T1000 (cell line): ENCODE results near the gene WFS1.

Source experiments
- DNase-seq: peaks from one replicate; lab custom pipeline; 2025; ENCODE audit warnings: mixed read lengths; lab: John Stamatoyannopoulos, UW

WFS1 gene

GRCh38 chr4:6339818-6340445 lies 70.3 kb downstream of the WFS1 start:
- DNase-seq: no peak

DNA sequence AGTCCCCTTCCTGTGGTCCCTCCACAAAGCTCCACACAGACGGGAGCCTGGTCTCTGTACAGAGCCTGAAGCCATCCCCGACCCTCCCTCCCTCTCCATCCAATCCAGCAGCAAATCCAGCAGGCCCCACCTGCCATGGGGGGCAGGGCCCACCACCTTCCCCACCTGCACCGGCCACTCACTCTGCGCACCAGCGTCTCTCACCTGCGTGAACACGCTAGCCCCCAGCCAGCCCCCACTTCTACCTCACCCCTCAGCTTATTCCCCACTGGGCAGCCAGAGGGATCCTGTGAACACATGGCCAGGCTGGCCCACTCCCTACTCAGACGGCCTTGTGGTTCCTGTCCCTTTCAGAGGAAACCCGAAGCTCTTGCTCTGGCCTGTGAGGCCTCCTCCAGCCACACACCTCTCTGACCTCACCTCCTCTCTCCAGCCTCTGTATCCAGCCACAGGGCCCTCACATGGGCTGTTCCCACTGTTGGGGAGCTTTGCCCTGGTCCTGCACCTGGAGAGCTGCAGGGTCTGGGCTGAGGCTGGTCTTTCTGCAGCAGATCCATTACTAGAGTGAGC lies 70.9 kb downstream of the WFS1 start:
- DNase-seq: no peak

DNA sequence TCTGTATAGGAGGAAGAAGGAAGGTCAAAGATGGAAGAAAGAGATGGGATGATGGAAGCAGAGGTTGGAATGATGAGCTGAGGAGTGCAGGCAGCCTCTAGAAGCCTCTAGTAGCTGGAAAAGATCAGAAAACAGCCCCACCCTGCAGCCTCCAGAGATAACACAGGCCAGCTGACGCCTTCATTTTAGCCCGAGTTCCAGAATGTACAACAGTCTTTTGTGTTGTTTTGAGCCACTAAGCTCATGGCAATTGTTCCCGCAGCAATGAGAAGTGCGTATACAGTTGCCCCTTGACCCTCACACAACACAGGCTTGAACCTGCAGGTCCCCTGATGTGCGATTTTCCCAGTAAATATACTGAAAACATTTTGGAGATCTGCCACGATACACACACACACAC lies 72.0 kb downstream of the WFS1 start:
- DNase-seq: no peak

DNA sequence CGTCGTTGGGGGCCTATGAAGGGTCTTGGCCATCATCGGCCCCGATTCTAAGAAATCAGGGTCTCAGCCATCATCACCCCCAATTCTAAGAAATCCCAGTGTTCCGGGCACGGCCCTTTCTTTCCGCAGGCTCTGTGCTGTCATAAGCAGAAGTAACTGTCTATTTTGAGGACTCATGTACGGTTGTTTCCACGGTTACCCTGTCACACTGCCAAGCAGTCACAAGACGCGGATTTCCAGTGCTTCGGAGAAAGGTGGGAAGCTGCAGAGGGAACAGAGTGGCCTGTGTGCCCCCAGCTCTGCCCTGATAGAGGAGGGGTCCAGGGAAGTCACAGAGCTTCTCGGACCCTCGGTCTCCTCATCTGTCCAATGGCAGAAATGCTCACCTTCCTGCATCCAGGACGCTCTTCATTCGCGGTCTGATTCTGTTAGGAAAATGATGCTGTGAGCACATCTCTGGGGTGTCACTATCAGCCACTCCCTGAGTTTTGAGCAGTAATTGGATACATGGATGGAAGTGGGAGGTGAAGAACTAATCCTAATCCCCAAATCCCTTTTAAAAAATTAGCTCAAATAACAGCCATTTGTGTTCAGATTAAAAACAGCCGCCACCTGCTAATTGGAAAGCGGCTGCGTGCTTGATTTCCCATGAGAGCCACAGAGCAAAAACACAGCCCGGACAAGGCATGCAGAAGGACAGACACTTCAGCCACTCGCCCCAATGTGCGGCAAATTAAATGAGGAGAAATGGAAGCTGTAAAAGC lies 73.1 kb downstream of the WFS1 start:
- no peak for DNase-seq

DNA sequence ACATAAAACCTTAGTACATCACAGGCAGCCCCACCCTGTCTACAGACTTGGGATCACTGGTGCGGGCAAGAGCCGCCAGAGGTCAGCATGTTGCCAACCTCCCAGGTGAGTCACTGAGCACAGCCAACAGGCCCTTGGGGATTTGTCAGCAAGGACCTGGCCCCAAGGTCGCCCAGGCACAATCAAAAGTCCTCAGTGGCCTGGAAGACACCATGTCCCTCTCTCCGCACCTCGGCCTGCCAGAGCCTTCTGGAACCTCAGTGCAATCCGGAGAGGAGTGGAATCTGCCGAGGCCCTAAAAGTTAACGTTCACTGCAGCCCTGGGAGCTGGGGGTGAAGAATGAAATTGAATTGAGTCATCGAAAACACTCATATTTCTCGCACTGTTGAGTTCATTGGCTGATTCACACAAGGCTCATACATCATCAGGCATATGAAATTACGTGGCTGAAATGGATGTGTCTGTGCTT lies 74.3 kb downstream of the WFS1 start:
- DNase-seq: peak; percentile 32

DNA sequence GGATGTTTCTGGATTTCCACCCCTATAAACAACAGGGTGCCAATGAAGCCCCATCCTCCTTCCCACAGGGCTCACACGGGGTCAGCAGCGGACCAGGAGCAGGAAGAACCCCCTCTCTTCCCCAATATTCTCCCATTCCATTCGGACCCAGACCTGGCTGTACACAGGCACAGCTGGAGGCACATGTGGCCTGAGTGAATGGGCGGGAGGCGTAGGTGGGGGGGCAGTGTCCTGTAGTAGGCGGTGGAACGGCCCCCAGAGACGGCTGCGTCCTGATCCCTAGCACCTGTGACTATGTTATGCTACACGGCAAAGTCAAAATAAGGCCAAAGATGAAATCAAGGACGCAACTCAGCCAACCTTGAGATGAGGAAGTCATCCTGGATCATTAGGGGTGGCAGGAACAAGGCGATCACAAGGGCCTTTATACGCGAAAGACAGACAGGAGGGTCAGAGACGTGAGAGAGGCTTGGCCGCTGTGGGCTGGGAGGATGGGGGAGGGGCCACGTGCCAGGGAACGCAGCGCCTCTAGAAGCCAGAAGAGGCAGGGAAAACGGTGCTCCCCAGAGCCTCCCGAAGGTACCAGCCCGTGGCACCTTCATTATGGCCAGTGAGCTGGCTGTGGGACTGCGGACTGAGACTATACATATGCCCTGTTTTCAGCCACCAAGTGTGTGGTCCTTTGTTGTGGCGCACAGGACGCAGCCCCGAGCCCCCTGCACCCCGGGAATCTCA lies 75.6 kb downstream of the WFS1 start:
- no peak for DNase-seq

- DNase-seq: no peak
Observed at GRCh38 chr4:6345866-6346265, 76.2 kb downstream of the WFS1 start.

DNA sequence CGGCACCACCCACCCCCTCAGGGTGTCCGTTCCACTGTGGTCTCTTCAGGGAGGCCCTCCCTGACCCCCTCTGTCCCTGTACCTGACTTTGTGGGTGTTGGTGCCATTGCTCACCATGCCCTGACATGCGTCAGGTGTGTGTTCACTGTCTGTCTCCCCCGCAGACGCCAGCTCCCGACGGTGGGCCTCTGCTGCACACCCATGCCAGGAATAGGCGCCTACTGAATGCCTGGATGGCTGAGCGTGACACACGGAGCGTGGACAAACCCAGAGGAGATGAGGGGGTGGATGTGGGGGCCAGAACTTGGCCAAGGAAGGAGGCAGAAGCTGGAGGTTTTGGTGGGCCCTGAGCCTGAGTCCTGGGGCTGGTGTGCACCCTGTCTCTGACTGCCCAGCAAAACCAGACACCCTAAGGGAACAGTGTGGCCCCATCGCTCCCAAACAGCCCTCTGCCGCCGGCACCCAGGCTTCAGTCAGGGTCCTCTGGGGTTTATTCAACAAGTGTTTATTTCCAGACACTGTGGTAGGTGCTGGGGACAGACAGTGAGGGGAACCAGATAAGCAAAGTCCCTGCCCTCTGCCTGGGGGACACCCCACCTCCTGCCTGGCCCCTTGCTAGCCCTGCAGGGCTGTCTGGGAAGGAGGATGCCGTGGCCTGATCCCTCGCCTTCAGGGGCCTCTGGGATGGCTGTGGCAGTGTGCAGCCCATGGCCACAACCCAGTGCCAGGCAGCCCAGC lies 76.9 kb downstream of the WFS1 start:
- no peak for DNase-seq

DNA sequence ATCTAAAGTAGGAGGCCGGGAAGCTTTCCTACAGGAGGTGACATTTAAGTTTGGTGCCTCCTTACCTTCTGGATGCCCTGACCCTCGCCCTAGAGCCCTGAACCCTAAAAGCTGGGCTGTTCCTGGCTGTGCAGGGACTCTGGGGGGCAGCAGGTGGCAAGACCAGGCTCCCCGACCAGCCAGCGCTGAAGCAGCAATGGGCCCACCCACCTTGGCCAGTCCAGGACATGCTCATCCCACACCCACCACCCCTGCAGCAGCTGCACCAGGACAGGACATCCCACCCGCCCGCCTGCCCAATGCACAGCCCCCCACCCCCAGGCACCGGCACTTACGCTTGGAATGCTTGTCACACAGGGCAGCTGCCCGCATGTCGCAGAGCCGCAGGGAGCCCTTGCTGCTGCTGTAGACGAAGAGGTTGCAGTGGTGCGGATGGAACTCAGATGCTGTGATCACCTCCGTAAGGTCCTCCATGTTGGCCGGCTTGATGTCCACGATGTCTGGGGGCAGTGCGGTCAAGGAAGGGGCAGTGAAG lies 77.9 kb downstream of the WFS1 start:
- DNase-seq: no peak

DNA sequence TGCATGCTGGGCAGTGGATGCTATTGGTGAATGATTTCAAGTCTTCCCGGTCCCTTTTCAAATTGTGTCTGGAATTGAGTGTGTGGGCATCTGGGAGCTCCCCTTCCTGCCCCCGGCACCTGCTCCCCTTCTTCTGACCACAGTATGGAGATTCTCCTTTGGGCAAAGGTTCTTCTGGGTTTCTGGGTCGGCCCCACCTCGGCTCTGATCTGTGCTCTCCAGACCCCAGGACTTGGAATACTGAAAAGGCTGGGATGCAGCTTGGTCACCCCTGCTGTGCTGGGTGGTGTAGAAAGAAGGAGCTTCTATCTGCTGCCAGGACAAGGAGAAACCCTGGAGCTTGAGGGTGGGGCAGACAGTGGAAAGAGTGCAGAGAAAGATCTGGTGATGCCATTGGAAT lies 78.8 kb downstream of the WFS1 start:
- no peak for DNase-seq

DNA sequence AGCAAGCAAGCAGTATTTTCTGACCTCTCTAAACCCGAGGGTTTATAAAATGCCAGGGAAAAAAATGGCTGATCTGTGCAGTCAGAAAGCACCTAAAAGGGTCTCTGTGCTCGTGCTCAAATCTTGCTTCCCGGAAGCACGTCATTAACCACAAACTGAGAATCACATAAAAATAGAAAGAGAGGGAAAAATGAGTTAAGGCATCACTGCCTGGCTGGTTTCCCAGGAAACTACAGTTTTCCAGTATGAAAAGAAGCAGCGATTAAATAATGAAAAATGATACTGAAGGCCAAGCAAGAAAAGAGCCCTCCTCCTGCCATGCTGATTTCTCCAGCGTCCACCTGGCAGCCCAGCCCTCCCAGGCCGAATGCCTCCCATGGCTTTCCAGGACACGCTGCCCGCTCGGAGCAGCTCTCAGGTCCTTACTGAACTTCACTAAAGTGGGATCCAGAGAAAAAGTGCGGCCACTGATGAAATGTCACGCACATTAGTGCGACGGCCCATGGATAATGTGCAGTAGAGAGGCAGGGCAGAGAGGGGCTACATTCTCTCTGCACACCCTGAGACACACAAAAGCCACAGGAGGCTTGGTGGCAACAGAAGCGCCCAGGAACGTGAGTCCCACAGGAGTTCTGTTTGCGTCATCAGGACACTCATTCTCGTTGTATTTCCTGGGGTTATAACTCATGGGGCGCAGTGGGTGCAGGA lies 80.4 kb downstream of the WFS1 start:
- no peak for DNase-seq

GRCh38 chr4:6350646-6351045 lies 81.0 kb downstream of the WFS1 start:
- DNase-seq: no peak

GRCh38 chr4:6351246-6352000 lies 81.8 kb downstream of the WFS1 start:
- DNase-seq: no peak

GRCh38 chr4:6352031-6352692 lies 82.5 kb downstream of the WFS1 start:
- no peak for DNase-seq
